IPS-11a (cell line): Measurements from ENCODE around the gene BCAS3.
"Not testable (repeated sequence)": the region's sequence is repeated elsewhere in the genome, so short reads cannot be mapped to it uniquely, and the experiment has no call there.

Experiments
- H3K4me3 ChIP-seq: one replicate; pipeline ENCODE4 v1.5.1; 2013; ENCODE audit warnings: low read depth, low read length, control low read depth

Gene BCAS3

DNA sequence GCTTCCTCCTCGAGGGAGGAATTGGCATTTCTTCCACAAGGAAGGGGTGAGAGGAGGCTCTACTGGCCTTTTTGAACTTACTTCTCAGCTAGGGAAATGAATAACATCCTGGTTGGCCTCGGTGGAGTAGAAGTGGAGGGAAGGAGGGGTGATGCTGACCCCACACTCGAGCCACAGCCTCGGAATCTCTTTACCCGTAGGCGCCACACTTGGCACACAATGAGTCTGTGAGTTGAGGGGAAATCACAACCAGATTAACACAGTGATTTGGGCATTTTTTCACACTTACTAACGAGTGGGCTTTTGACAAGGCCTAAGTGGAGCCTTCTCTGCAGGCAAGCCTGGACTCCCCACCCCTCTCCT, 674.7 kb downstream of the BCAS3 start:
- no peak overlapping the region for H3K4me3 ChIP-seq

GRCh38 chr17:61352781-61353491, 675.3 kb downstream of the BCAS3 start:
- no peak overlapping the region for H3K4me3 ChIP-seq

- H3K4me3 ChIP-seq = no peak overlapping the region
Measured at GRCh38 chr17:61353615-61354014, 676.0 kb downstream of the BCAS3 start.

- no peak overlapping the region for H3K4me3 ChIP-seq
Measured at GRCh38 chr17:61354895-61355874, 677.5 kb downstream of the BCAS3 start.

DNA sequence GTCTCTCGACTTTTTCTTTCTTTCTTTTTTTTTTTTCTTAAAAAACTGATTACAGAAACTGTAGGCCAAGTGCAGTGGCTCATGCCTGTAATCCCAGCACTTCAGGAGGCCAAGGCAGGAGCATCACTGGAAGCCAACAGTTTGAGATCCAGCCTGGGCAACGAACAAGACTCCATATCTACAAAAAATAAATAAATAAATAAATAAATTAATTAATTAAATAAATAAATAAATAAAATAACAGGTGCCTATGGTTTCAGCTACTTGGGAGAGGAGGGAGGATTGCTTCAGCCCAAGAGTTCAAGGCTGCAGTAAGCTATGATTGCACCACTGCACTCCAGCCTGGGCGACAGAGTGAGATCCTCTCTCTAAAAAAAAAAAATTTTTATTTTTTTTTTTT, 679.4 kb downstream of the BCAS3 start:
- not testable (repeated sequence) for H3K4me3 ChIP-seq

- H3K4me3 ChIP-seq = not testable (repeated sequence)
Measured at GRCh38 chr17:61359513-61359912, 681.9 kb downstream of the BCAS3 start.

GRCh38 chr17:61360318-61360943, 682.8 kb downstream of the BCAS3 start:
- no peak overlapping the region for H3K4me3 ChIP-seq

DNA sequence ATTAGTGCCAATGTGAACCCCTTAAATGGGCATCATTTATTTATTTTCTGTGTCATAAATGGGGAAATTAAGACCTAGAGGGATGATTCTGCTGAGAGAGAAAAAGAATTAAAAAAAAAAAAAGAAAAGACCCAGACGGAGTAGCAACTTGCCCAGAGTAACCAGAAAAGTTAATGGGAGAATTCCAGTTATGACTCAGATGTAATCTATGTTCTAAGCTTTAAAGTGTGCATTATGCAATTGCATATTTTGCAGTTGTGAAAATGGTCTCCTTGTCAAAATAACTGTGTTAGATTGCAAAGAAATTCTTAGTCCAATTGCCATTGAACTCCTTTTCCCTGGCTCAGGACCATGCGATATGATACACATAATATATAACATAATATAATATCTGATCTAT, 683.4 kb downstream of the BCAS3 start:
- no peak overlapping the region for H3K4me3 ChIP-seq

- H3K4me3 ChIP-seq = no peak overlapping the region
Measured at GRCh38 chr17:61362396-61362795, 684.7 kb downstream of the BCAS3 start.

DNA sequence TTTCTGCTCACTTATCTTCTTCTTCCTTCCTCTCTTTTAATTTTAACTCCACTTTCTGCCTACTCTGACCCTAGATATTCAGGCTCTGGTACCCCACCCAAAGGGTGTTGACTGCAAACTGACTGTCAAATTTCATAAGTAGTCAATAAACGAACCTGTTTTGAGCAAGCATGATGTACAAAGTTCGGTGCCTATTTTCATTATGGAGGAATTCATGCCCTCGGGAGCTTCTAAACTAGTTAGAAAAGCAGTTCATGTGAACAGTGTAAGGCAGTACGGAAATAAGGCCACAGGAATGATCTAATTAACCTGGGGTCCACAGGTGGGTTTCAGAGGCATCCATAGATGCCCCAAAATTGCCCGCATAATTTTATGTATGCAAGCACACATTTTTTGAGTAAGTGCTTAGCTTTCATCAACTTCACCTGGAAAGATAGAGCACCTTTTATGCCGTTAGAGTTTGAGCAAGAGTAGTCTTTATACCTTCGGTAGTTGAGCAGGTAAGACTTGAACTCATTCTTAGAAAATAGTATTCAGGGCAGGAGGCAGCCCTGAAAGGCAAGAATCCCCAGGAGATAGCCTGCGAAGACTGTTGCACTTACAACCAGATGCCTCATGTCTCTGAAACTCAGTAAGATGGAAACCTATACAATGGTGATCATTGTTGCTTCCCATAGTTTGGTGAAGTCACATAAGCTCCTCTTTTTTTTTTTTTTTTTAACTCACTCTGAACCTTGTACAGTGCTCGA, 685.4 kb downstream of the BCAS3 start:
- H3K4me3 ChIP-seq = no peak overlapping the region

DNA sequence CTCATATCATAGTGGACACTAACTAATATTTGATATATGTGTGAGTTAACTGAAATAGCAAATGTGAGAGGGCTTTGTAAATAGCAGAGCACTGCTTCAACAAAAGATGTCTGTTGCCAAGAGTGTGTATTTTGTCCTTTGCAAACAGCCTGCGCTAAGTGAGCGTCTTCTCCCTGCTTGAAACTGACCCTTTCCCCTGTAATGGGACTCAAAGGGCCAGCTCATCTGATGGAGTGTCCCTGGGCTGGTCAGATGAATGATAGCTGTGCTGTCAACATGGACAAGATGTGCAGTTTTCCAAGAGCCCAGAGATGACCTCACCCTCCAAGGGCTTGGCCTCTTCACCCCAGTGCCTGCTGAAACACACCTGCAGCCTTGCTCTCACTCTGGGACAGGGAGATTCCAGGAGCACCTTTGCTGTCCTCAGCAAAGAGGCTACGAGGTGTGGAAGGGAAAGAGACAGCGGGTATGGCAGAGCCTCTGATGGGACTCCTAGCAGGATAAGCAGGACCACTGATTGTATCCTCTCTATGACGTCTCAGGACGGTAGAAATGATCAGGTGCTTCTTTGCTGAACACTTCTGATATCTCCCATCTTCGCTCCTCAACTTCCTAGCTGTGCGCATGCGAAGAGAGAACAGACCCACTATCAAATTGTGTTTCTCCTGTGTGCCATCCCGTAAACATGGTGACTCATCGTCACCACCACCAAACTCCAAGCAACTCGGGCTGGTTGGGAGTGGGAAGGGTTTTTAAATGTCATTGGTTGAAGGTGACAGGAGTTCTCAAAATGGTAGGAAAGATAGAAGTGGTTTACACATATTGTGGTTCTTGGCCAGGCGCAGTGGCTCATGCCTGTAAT, 686.2 kb downstream of the BCAS3 start:
- H3K4me3 ChIP-seq = no peak overlapping the region

DNA sequence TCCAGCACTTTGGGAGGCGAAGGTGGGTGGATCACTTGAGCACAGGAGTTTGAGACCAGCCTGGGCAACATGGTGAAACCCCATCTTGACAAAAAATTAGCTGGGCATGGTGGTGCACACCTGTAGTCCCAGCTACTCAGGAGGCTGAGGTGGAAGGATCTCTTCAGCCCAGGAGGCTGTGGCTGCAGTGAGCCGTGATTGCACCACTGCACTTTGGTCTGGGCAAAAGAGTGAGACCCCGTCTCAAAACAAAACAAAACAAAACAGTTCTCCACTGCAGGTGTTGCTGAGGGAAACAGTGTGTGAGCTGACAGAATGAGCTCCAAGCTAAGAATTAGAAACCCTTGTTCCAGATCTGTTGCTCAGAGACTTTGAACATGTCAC, 686.8 kb downstream of the BCAS3 start:
- no peak overlapping the region for H3K4me3 ChIP-seq

DNA sequence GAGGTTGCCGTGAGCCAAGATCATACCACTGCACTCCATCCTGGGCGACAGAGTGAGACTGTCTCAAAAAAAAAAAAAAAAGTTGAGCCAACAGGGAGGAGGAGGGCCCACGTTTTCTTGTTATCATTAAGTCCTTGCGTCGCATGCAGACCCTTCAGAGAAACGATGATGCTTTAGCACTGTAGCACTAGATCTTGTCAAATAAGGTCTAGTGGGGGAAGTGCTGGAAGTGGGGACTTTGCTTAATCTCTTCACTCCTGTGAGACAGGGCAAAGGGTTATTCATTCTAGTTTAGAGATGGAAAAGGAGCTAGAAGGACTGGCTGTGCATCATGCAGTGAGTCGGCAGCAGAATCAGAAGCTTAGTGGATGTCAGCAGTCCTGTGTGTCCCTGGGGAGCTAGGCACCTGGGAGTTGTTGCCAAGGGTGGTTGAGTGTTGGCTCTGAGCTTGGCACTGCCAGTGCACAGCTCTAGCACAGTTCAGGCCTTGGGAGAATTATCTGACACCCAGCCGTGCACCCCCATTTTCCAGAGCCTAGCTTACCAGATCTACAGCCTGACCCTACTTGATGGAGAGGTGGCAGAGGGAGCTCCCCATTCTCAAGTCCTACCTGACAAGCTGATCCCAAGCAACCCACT, 688.5 kb downstream of the BCAS3 start:
- no peak overlapping the region for H3K4me3 ChIP-seq

- no peak overlapping the region for H3K4me3 ChIP-seq
Measured at GRCh38 chr17:61366715-61367413, 689.2 kb downstream of the BCAS3 start.

DNA sequence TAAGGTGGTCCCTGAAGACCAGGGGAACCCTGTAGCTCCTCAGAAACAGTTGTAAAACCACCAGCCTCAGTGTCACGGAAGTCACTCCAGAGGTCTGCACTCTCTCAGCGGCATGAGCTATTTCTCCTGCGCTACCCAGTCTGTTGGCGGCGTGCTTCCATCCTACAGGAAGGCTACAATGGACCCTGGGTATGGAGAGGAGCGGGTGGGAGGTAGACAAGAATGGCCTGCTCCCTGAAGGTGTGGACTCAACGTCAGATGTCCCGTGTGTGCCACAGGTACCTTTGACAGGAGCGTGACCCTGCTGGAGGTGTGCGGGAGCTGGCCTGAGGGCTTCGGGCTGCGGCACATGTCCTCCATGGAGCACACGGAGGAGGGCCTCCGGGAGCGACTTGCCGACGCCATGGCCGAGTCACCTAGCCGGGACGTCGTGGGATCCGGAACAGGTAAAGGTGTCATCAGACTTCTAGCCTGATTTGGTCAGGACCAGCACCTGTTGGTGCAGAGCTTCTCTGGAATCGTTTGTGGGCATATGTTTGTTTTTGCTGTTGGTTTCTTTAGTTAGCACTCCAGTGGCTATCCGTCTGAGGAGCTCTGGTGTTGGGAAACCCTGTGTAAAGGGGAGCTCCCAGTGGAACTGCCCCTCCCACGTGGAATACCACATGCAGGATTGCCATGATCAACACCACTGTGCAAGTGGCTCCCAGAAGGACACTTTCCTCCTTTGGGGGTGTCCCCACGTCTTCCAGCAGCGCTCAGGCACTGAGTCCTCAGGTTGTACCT, 690.6 kb downstream of the BCAS3 start:
- H3K4me3 ChIP-seq = no peak overlapping the region

- no peak overlapping the region for H3K4me3 ChIP-seq
Measured at GRCh38 chr17:61368832-61369450, 691.3 kb downstream of the BCAS3 start.

- no peak overlapping the region for H3K4me3 ChIP-seq
Measured at GRCh38 chr17:61369751-61370150, 692.1 kb downstream of the BCAS3 start.

DNA sequence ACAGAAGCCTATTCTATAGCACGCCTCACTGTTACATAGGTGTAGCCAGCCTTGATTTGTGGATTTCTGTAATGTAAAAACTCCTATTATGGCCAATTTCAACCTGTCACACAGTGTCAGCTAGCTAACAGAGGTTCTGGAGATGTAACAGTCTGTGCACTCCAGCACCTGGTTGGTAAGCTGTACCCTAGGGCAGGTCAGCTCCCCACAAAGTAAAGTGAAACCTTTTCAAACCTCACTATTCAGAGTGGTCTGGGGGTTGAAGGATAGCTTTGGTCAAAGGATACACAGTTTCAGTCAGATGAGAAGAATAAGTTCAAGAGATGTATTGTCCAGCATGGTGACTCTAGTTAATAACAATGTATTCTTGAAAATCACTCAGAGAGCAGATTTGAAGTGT, 693.5 kb downstream of the BCAS3 start:
- H3K4me3 ChIP-seq = no peak overlapping the region
